ENCODE data around the gene ZNF804B. TPM values are rescaled to one million over a fixed set of nuclear protein-coding genes. Genes with fewer than 3 reads are reported as not detected.
"Not testable (repeated sequence)": the region's sequence is repeated elsewhere in the genome, so short reads cannot be mapped to it uniquely, and the experiment has no call there.

The ZNF804B gene
- total RNA-seq, 3 donors from 2014 or later = 0.33 TPM; not detected in 2

DNA sequence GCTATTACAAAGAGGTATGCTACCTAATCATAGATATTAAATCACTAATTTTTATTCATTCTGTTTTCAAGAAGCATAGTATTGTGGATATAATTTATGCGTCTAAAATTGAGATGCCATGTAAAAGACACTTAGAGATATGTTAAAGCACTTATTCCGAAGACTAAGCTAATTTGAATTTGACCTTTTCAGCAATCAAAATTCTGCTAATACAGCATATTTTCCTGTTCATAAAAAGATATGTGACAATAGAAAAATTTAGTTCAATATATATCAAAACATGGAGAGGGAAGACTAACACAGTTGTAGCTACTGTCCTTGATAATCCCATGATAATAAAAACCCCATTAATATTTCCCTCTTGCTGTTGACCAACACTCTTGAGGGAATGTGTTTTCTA, 422.6 kb downstream of the ZNF804B start:
- intact Hi-C loops (cut with DNase I; ENCODE audit: low total_unique reads) = no loop called here
- TF ChIP-seq POLR2A (IDR thresholded peaks at IDR 0.05) (no peak), CTCF (IDR thresholded peaks at IDR 0.05) (no peak), POLR2AphosphoS5 (IDR thresholded peaks at IDR 0.05) (no peak)

GRCh38 chr7:89183712-89184111, 424.2 kb downstream of the ZNF804B start:
- H3K36me3 ChIP-seq = no peaks in the 10 kb centered on the region
- no peaks in the 10 kb centered on the region for H3K4me1 ChIP-seq
- no peak for DNase-seq (ENCODE audit: low spot score in 2 of 2)
- H3K9me3 ChIP-seq = peaks cover 0 to 11% of the 10 kb centered on the region in 2 donors
- no peaks in the 10 kb centered on the region for H3K27me3 ChIP-seq
- H3K4me3 ChIP-seq = no peak overlapping the region
- TF ChIP-seq CTCF (IDR thresholded peaks at IDR 0.05) = no peak
- no peak for TF ChIP-seq POLR2A (IDR thresholded peaks at IDR 0.05)
- TF ChIP-seq POLR2AphosphoS5 (IDR thresholded peaks at IDR 0.05) = no peak
- H3K27ac ChIP-seq = no peak overlapping the region
- intact Hi-C loops (cut with DNase I; ENCODE audit: low total_unique reads) = no loop called here

More for the DNA sequence above, 422.6 kb downstream of the ZNF804B start:
- no peaks in the 10 kb centered on the region for H3K4me1 ChIP-seq
- no peak overlapping the region for H3K27ac ChIP-seq
- peaks cover 0 to 11% of the 10 kb centered on the region in 2 donors for H3K9me3 ChIP-seq
- H3K36me3 ChIP-seq = no peaks in the 10 kb centered on the region
- no peak overlapping the region for H3K4me3 ChIP-seq
- H3K27me3 ChIP-seq = no peaks in the 10 kb centered on the region
- no peak for DNase-seq (ENCODE audit: low spot score in 2 of 2)

GRCh38 chr7:89200758-89201157, 441.3 kb downstream of the ZNF804B start:
- no peak for TF ChIP-seq CTCF (IDR thresholded peaks at IDR 0.05)
- no peak overlapping the region for H3K27ac ChIP-seq
- H3K9me3 ChIP-seq = no peaks in the 10 kb centered on the region
- no peak for DNase-seq (ENCODE audit: low spot score in 2 of 2)
- peaks cover 3% of the 10 kb centered on the region for H3K36me3 ChIP-seq
- H3K27me3 ChIP-seq = no peaks in the 10 kb centered on the region
- H3K4me3 ChIP-seq = no peak overlapping the region
- H3K4me1 ChIP-seq = no peaks in the 10 kb centered on the region
- intact Hi-C loops (cut with DNase I; ENCODE audit: low total_unique reads) = loop anchor here (10.0 kb wide), 1 partner anchor 86 kb away; no protein-coding TSS in a partner anchor

- TF ChIP-seq CTCF (IDR thresholded peaks at IDR 0.05) (no peak), POLR2A (IDR thresholded peaks at IDR 0.05) (no peak), POLR2AphosphoS5 (IDR thresholded peaks at IDR 0.05) (no peak)
Observed at GRCh38 chr7:89223900-89224395, 464.4 kb downstream of the ZNF804B start.

DNA sequence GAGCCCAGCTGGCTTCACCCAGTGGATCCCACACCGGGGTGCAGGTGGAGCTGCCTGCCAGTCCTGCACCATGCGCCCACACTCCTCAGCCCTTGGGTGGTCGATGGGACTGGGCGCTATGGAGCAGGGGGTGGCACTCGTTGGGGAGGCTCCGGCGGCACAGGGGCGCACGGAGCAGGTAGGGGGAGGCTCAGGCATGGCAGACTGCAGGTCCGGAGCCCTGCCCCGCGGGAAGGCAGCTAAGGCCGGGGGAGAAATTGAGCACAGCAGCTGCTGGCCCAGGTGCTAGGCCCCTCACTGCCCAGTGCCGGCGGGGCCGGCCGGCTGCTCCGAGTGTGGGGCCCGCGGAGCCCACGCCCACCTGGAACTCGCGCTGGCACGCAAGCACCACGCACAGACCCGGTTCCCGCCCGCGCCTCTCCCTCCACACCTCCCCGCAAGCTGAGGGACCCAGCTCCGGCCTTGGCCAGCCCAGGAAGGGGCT, 469.2 kb downstream of the ZNF804B start:
- H3K36me3 ChIP-seq; H3K27ac ChIP-seq; H3K9me3 ChIP-seq; H3K4me3 ChIP-seq; DNase-seq (ENCODE audit: low spot score in 2 of 2); H3K27me3 ChIP-seq; H3K4me1 ChIP-seq; intact Hi-C loops (cut with DNase I; ENCODE audit: low total_unique reads): not testable (repeated sequence)

More at GRCh38 chr7:89223900-89224395, 464.4 kb downstream of the ZNF804B start:
- DNase-seq (ENCODE audit: low spot score in 2 of 2) = no peak
- H3K27me3 ChIP-seq = no peaks in the 10 kb centered on the region
- H3K4me3 ChIP-seq = no peak overlapping the region
- intact Hi-C loops (cut with DNase I; ENCODE audit: low total_unique reads) = no loop called here
- H3K36me3 ChIP-seq = no peaks in the 10 kb centered on the region
- H3K9me3 ChIP-seq = peaks cover 0 to 5% of the 10 kb centered on the region in 2 donors
- H3K27ac ChIP-seq = no peak overlapping the region
- H3K4me1 ChIP-seq = no peaks in the 10 kb centered on the region

- no peaks in the 10 kb centered on the region for H3K4me1 ChIP-seq
- intact Hi-C loops (cut with DNase I; ENCODE audit: low total_unique reads) = no loop called here
- H3K27ac ChIP-seq = no peak overlapping the region
- H3K4me3 ChIP-seq = no peak overlapping the region
- no peaks in the 10 kb centered on the region for H3K36me3 ChIP-seq
- no peaks in the 10 kb centered on the region for H3K9me3 ChIP-seq
- no peaks in the 10 kb centered on the region for H3K27me3 ChIP-seq
- TF ChIP-seq POLR2AphosphoS5 (IDR thresholded peaks at IDR 0.05) (no peak), CTCF (IDR thresholded peaks at IDR 0.05) (no peak), POLR2A (IDR thresholded peaks at IDR 0.05) (no peak)
- DNase-seq (ENCODE audit: low spot score in 2 of 2) = no peak
Observed at GRCh38 chr7:89238156-89238555, 478.7 kb downstream of the ZNF804B start.

Measured in breast epithelium (tissue), 4 donors.